H1 (cell line): ENCODE data around the gene GALNT17. TPM values are rescaled to one million over a fixed set of nuclear protein-coding genes. Genes with fewer than 3 reads are reported as not detected.

Source experiments
- CTCF ChIA-PET: fragments of 300-600 bp; sonication (Branson Sonifier 250); formaldehyde crosslinking; loops from one replicate; lab custom pipeline; 2021; ENCODE audit not compliant: partially characterized antibody; lab: Charles Lee
- POLR2A ChIA-PET: fragments of 300-600 bp; sonication (Branson Sonifier 250); formaldehyde crosslinking; loops from one replicate; lab custom pipeline; 2021; ENCODE audit warnings: inconsistent platforms; ENCODE audit not compliant: partially characterized antibody; lab: Charles Lee
- DNase-seq, 2 experiments: peaks; one replicate each; pipeline versions ENCODE4 v3.0.0 to v3.0.0-alpha.2; 2010 to 2022; ENCODE audit warnings: low spot score in 2 of 2, low read depth in 1 of 2, mixed read lengths in 1 of 2
- FAIRE-seq: peaks from 2 replicates; lab custom pipeline; 2011; peaks lifted over from hg19 to GRCh38; lab: Jason Lieb, UNC
- H2AFZ ChIP-seq: 2 replicates; pipeline ENCODE4 v1.8.1; 2012; ENCODE audit warnings: low read length, inconsistent platforms
- H2AK5ac ChIP-seq: 2 replicates; pipeline ENCODE4 v1.6.1; 2013; ENCODE audit warnings: low read depth, low read length
- H2BK120ac ChIP-seq: replicated peaks from 2 replicates; pipeline ENCODE3; 2013; ENCODE audit warnings: low read depth, low read length, inconsistent platforms
- H2BK12ac ChIP-seq: 2 replicates; pipeline ENCODE4 v1.6.1; 2013; ENCODE audit warnings: low read depth, low read length
- H2BK15ac ChIP-seq: 2 replicates; pipeline ENCODE4 v1.6.1; 2013; ENCODE audit warnings: low read length
- H2BK20ac ChIP-seq: 2 replicates; pipeline ENCODE4 v1.6.1; 2013; ENCODE audit warnings: low read length
- H2BK5ac ChIP-seq: 2 replicates; pipeline ENCODE4 v1.6.1; 2013; ENCODE audit warnings: low read depth, low read length
- H3K14ac ChIP-seq: 2 replicates; pipeline ENCODE4 v1.6.1; 2013; ENCODE audit warnings: inconsistent platforms; ENCODE audit not compliant: insufficient read length
- H3K18ac ChIP-seq: 2 replicates; pipeline ENCODE4 v1.6.1; 2013; ENCODE audit warnings: low read length; ENCODE audit errors: extremely low read depth
- H3K23ac ChIP-seq: 2 replicates; pipeline ENCODE4 v1.6.1; 2013; ENCODE audit warnings: inconsistent platforms; ENCODE audit not compliant: insufficient read length
- H3K23me2 ChIP-seq: 2 replicates; pipeline ENCODE4 v1.6.1; 2013; ENCODE audit warnings: low read depth, low read length
- H3K27ac ChIP-seq: 2 replicates; pipeline ENCODE4 v1.6.1; 2011; ENCODE audit warnings: low read depth, low read length, inconsistent platforms
- H3K27me3 ChIP-seq, 4 experiments: replicated peaks in 1 of 4; 1 replicate in 1 of 4; 2 replicates in 3 of 4; pipeline versions ENCODE4 v1.6.1 to v1.8.1; 2011 to 2013; ENCODE audit warnings: low read length in 3 of 4, mild to moderate bottlenecking in 3 of 4, inconsistent platforms in 2 of 4, mixed read lengths in 2 of 4, moderate library complexity in 1 of 4; ENCODE audit not compliant: control insufficient read depth in 3 of 4, insufficient read depth in 3 of 4; ENCODE audit errors: extremely low read depth in 1 of 4
- H3K36me3 ChIP-seq, 4 experiments: 2 replicates each; pipeline versions ENCODE4 v1.6.1 to v1.8.1; 2011 to 2013; ENCODE audit warnings: mild to moderate bottlenecking in 4 of 4, low read length in 3 of 4, moderate library complexity in 2 of 4, control low read depth in 1 of 4, inconsistent platforms in 1 of 4; ENCODE audit not compliant: insufficient read depth in 4 of 4, control insufficient read depth in 2 of 4
- H3K4ac ChIP-seq: replicated peaks from 2 replicates; pipeline ENCODE3; 2013; ENCODE audit warnings: low read length, low read depth, mixed read lengths, inconsistent platforms; ENCODE audit not compliant: insufficient read length
- H3K4me1 ChIP-seq, 4 experiments: replicated peaks in 1 of 4; 1 replicate in 1 of 4; 2 replicates in 3 of 4; pipeline versions ENCODE4 v1.6.1 to v1.8.1; 2011 to 2013; ENCODE audit warnings: low read length in 3 of 4, inconsistent platforms in 2 of 4, mixed read lengths in 1 of 4; ENCODE audit not compliant: insufficient read depth in 4 of 4, control insufficient read depth in 3 of 4
- H3K4me2 ChIP-seq, 2 experiments: 2 replicates each; pipeline versions ENCODE4 v1.6.1 to v1.8.1; 2011 to 2013; ENCODE audit warnings: low read depth in 2 of 2, low read length in 2 of 2, control low read depth in 1 of 2, inconsistent platforms in 1 of 2, mild to moderate bottlenecking in 1 of 2; ENCODE audit not compliant: insufficient read depth in 1 of 2
- H3K4me3 ChIP-seq, 4 experiments: fragments of 200-600, 300-600 bp in 1 of 4; sonication (generic), shearing (Covaris generic), sonication (Bioruptor Twin) in 1 of 4; 2 replicates each; pipeline versions ENCODE4 v1.5.1 to v1.8.1; 2011 to 2016; ENCODE audit warnings: low read length in 4 of 4, low read depth in 3 of 4, control low read depth in 2 of 4, inconsistent platforms in 2 of 4, mild to moderate bottlenecking in 2 of 4, mixed read lengths in 1 of 4, moderate library complexity in 1 of 4; ENCODE audit not compliant: insufficient read depth in 2 of 4; ENCODE audit errors: extremely low read depth in 1 of 4
- H3K56ac ChIP-seq: replicated peaks from 2 replicates; pipeline ENCODE3; 2013; ENCODE audit warnings: low read depth, mild to moderate bottlenecking, mixed read lengths, low read length, inconsistent platforms; ENCODE audit not compliant: insufficient read length
- H3K79me1 ChIP-seq: 2 replicates; pipeline ENCODE4 v1.6.1; 2013; ENCODE audit warnings: low read depth, low read length, control low read depth
- H3K79me2 ChIP-seq, 2 experiments: 2 replicates each; pipeline versions ENCODE4 v1.6.1 to v1.8.1; 2012 to 2013; ENCODE audit warnings: low read length in 2 of 2, mild to moderate bottlenecking in 2 of 2, inconsistent platforms in 1 of 2; ENCODE audit not compliant: insufficient read depth in 2 of 2, control insufficient read depth in 1 of 2
- H3K9ac ChIP-seq, 4 experiments: replicated peaks in 1 of 4; 1 replicate in 1 of 4; 2 replicates in 3 of 4; pipeline versions ENCODE4 v1.6.1 to v1.8.1; 2011 to 2013; ENCODE audit warnings: low read depth in 3 of 4, low read length in 3 of 4, control low read depth in 2 of 4, mild to moderate bottlenecking in 2 of 4, moderate library complexity in 2 of 4, inconsistent platforms in 1 of 4; ENCODE audit errors: extremely low read depth in 1 of 4
- H3K9me3 ChIP-seq, 2 experiments: 2 replicates each; pipeline versions ENCODE4 v1.6.1 to v1.8.1; 2012 to 2013; ENCODE audit warnings: mild to moderate bottlenecking in 2 of 2, moderate library complexity in 2 of 2, control low read depth in 1 of 2, inconsistent platforms in 1 of 2, low read depth in 1 of 2, low read length in 1 of 2, mixed read lengths in 1 of 2; ENCODE audit not compliant: insufficient read depth in 2 of 2
- H4K20me1 ChIP-seq, 2 experiments: replicated peaks in 1 of 2; 2 replicates each; pipeline versions ENCODE3 to v1.8.1; 2011 to 2013; ENCODE audit warnings: inconsistent platforms in 2 of 2, low read length in 2 of 2, mild to moderate bottlenecking in 1 of 2; ENCODE audit not compliant: insufficient read depth in 2 of 2, control insufficient read depth in 1 of 2
- H4K5ac ChIP-seq: 2 replicates; pipeline ENCODE4 v1.6.1; 2013; ENCODE audit warnings: low read length, low read depth, mixed read lengths, inconsistent platforms; ENCODE audit not compliant: insufficient read length
- H4K8ac ChIP-seq: 2 replicates; pipeline ENCODE4 v1.8.0; 2013; ENCODE audit warnings: mild to moderate bottlenecking, moderate library complexity, low read length, inconsistent platforms; ENCODE audit not compliant: insufficient read depth; ENCODE audit errors: extremely low read depth
- H4K91ac ChIP-seq: replicated peaks from 2 replicates; pipeline ENCODE3; 2013; ENCODE audit warnings: low read length, mixed read lengths, inconsistent platforms; ENCODE audit not compliant: insufficient read length
- BCL11A ChIP-seq, 2 experiments: IDR thresholded peaks; one replicate each; pipeline ENCODE4 v1.6.1; 2011; ENCODE audit warnings: low read depth in 2 of 2, low read length in 2 of 2, mild to moderate bottlenecking in 2 of 2
- WGBS, 2 experiments: shearing (Covaris generic) in 1 of 2; methylation state at CpG; one replicate each; pipeline versions ENCODE4 v1.1.6 to v1.1.7; 2013 to 2015; ENCODE audit warnings: low lambda C conversion rate in 2 of 2, mixed read lengths in 2 of 2, inconsistent platforms in 1 of 2, low coverage in 1 of 2, missing lambda C conversion rate in 1 of 2; ENCODE audit not compliant: insufficient replicate concordance in 2 of 2, insufficient coverage in 1 of 2, insufficient read length in 1 of 2; ENCODE audit errors: extremely low coverage in 1 of 2, missing lambda C conversion rate in 1 of 2; 5-methylcytosine and 5-hydroxymethylcytosine counted together
- polyA plus RNA-seq, 7 experiments: library from polyadenylated mRNA; depleted of rRNA in 3 of 7; stranded (reverse) in 5 of 7; unstranded in 2 of 7; fragments of >200 nt in 5 of 7; fragments of 200-250 nt in 2 of 7; gene quantifications; 1 replicate in 5 of 7; 2 replicates in 1 of 7; 4 replicates in 1 of 7; pipeline versions ENCODE4 v1.2.1 to v1.2.3, GENCODE V29; 2011 to 2013; ENCODE audit warnings: missing spikeins in 2 of 7, mixed read lengths in 2 of 7
- total RNA-seq: library from RNA; stranded (reverse); fragmentation: NEBNext Ultra II Directional; extraction: Animal tissue kit (Norgen Biotek cat#: 25700); gene quantifications from 2 replicates; pipeline ENCODE4 v1.2.1, GENCODE V29; 2021

Gene GALNT17
- total and polyA plus RNA-seq, 2 of the 8 experiments (the other 6 are each of a cell fraction or from before 2014, with no cell fraction given) = 37.7 to 47.0 TPM

- TF ChIP-seq BCL11A (IDR thresholded peaks at IDR 0.05; ENCODE audit: low read depth in 2 of 2, low read length in 2 of 2) = no peak
- H3K79me2 ChIP-seq = no peaks in the 10 kb centered on the region
- no peak overlapping the region for H3K4me3 ChIP-seq
- H4K5ac ChIP-seq = no peak overlapping the region
- no peaks in the 10 kb centered on the region; a peak in 1 of 8 replicates for H3K36me3 ChIP-seq
- H2BK120ac ChIP-seq = peak overlapping the region; percentile 19
- 80% methylated on average over 14 of the region's 14 CpGs; no CpG with 5 or more reads in 1 of the 2 experiments for WGBS, 2 experiments
- POLR2A ChIA-PET = interaction anchor here (1.1 kb wide), 1 partner anchor 37 kb away, joined by 3 read pairs; no protein-coding TSS in a partner anchor
- no peak for DNase-seq
- peaks cover 2 to 10% (median 6%) of the 10 kb centered on the region in 4 experiments; a peak in 5 of 7 replicates for H3K4me1 ChIP-seq
- no peaks in the 10 kb centered on the region; the same call in 1 of the 2 replicates for H3K79me1 ChIP-seq
- peak overlapping the region; percentile 31; the same call in 1 of the 2 replicates for H2BK12ac ChIP-seq
- H3K56ac ChIP-seq = no peak overlapping the region
- H4K91ac ChIP-seq = peak overlapping the region; percentile 12
- no peaks in the 10 kb centered on the region; a peak in 1 of 4 replicates for H3K9me3 ChIP-seq
- no peak overlapping the region; the same call in 1 of the 2 replicates for H3K27ac ChIP-seq
- no peak overlapping the region for H3K14ac ChIP-seq
- peak overlapping the region; percentile 50; the same call in 1 of the 2 replicates for H2BK5ac ChIP-seq
- peak overlapping the region; percentile 51 for H3K18ac ChIP-seq
- H3K23ac ChIP-seq = no peak overlapping the region
- no peaks in the 10 kb centered on the region for H3K27me3 ChIP-seq
- no peak overlapping the region; a peak in 1 of 4 replicates for H3K4me2 ChIP-seq
- CTCF ChIA-PET = interaction anchor here (0.6 to 8.5 kb wide), 11 partner anchors 9 to 695 kb away, joined by 3 to 61 read pairs (median 4); no protein-coding TSS in a partner anchor
- H3K23me2 ChIP-seq = no peaks in the 10 kb centered on the region
- H4K20me1 ChIP-seq = peaks cover 0 to 2% of the 10 kb centered on the region in 2 experiments
- H2AK5ac ChIP-seq = no peak overlapping the region
- peak overlapping the region; percentile 33 for H3K4ac ChIP-seq
- peak overlapping the region in 1 of 4 experiments; percentile 4; a peak in 1 of 7 replicates for H3K9ac ChIP-seq
- no peak for FAIRE-seq
- no peak overlapping the region for H2AFZ ChIP-seq
- H2BK20ac ChIP-seq = peak overlapping the region; percentile 57; the same call in 1 of the 2 replicates
- no peak overlapping the region for H2BK15ac ChIP-seq
- H4K8ac ChIP-seq = no peak overlapping the region
Measured at GRCh38 chr7:71507680-71508602, 376.0 kb downstream of the GALNT17 start.
